HepG2 (cell line): ENCODE measurements around the gene IFIH1. TPM values are rescaled to one million over a fixed set of nuclear protein-coding genes. Genes with fewer than 3 reads are reported as not detected.
A peak's percentile ranks its signal among the peaks of the same experiment; 100 is the strongest.

Experiments
- ATAC-seq: fragments of 200-7000 bp; cut with Tn5 transposase; 3 replicates; pipeline ENCODE4 v1.9.1; 2020; ENCODE audit warnings: mild to moderate bottlenecking, moderate library complexity
- Bru-seq: library from RNA; stranded (reverse); fragments of 400-500 nt; gene quantifications from one replicate; lab custom pipeline; 2021; lab: Mats Ljungman, UMichigan
- BruChase-seq, 2 experiments: library from RNA; stranded (reverse); fragments of 400-500 nt; gene quantifications; one replicate each; lab custom pipeline; 2021; lab: Mats Ljungman, UMichigan
- BruUV-seq: library from RNA; stranded (reverse); fragments of 400-500 nt; replicated peaks from 2 replicates; lab custom pipeline; 2021; lab: Mats Ljungman, UMichigan
- CTCF ChIA-PET: fragments of 300-600 bp; formaldehyde crosslinking; extraction: SDS; loops from one replicate; lab custom pipeline; 2021; ENCODE audit warnings: low total read pairs, inconsistent platforms, low intra/inter-chr PET ratio; lab: Yijun Ruan, JAX
- POLR2A ChIA-PET: fragments of 350-600 bp; sonication (Branson Sonifier 250); formaldehyde crosslinking; loops from one replicate; lab custom pipeline; 2020; ENCODE audit warnings: antibody characterized with exemption, inconsistent platforms; lab: Yijun Ruan, JAX
- DNase-seq: peaks from one replicate; pipeline ENCODE4 v3.0.0-alpha.2; 2015; ENCODE audit warnings: low spot score
- FAIRE-seq: peaks from 3 replicates; lab custom pipeline; 2011; peaks lifted over from hg19 to GRCh38; lab: Jason Lieb, UNC
- H2AFZ ChIP-seq: one replicate; pipeline ENCODE4 v1.6.1; 2011; ENCODE audit warnings: low read length, inconsistent platforms
- H3K27ac ChIP-seq: fragments of 300-600 bp; 3 replicates; pipeline ENCODE4 v1.8.0; 2011; ENCODE audit warnings: mixed run types, mild to moderate bottlenecking, mixed read lengths, low read length, inconsistent platforms; ENCODE audit not compliant: insufficient read depth; ENCODE audit errors: extremely low read length
- H3K27me3 ChIP-seq, 2 experiments: fragments of 200-600 bp in 1 of 2; 2 replicates in 1 of 2; 3 replicates in 1 of 2; pipeline versions ENCODE4 v1.6.0 to v1.8.0; 2011; ENCODE audit warnings: low read length in 2 of 2, mild to moderate bottlenecking in 2 of 2, moderate library complexity in 2 of 2, inconsistent platforms in 1 of 2; ENCODE audit not compliant: insufficient read depth in 2 of 2, control insufficient read depth in 1 of 2
- H3K36me3 ChIP-seq, 2 experiments: fragments of 200-600 bp in 1 of 2; replicated peaks in 1 of 2; 2 replicates in 1 of 2; 3 replicates in 1 of 2; pipeline versions ENCODE4 v1.5.1 to v1.8.0; 2011; ENCODE audit warnings: low read length in 2 of 2, inconsistent platforms in 1 of 2; ENCODE audit not compliant: insufficient read depth in 2 of 2, control insufficient read depth in 1 of 2
- H3K4me1 ChIP-seq: 2 replicates; pipeline ENCODE4 v1.5.1; 2012; ENCODE audit warnings: low read length, inconsistent platforms; ENCODE audit not compliant: insufficient read depth
- H3K4me2 ChIP-seq: 2 replicates; pipeline ENCODE4 v1.6.0; 2011; ENCODE audit warnings: low read depth, low read length, inconsistent platforms
- H3K4me3 ChIP-seq, 3 experiments: fragments of 200-600 bp in 1 of 3; sonication (generic), shearing (Covaris generic) in 1 of 3; replicated peaks in 1 of 3; 2 replicates each; pipeline ENCODE4 v1.5.1; 2011 to 2016; ENCODE audit warnings: low read length in 3 of 3, inconsistent platforms in 2 of 3, low read depth in 2 of 3, mild to moderate bottlenecking in 2 of 3, control low read depth in 1 of 3, mixed read lengths in 1 of 3; ENCODE audit not compliant: insufficient read depth in 1 of 3
- H3K79me2 ChIP-seq: one replicate; pipeline ENCODE4 v1.6.1; 2011; ENCODE audit warnings: low read length, inconsistent platforms; ENCODE audit not compliant: insufficient read depth
- H3K9ac ChIP-seq: 2 replicates; pipeline ENCODE4 v1.6.0; 2011; ENCODE audit warnings: mild to moderate bottlenecking, low read depth, low read length, inconsistent platforms; ENCODE audit not compliant: insufficient read depth
- H3K9me3 ChIP-seq: 2 replicates; pipeline ENCODE4 v1.5.1; 2012; ENCODE audit warnings: mild to moderate bottlenecking, low read length
- H4K20me1 ChIP-seq: 2 replicates; pipeline ENCODE4 v1.6.0; 2011; ENCODE audit warnings: inconsistent platforms, mild to moderate bottlenecking, low read length, moderate library complexity; ENCODE audit not compliant: insufficient read depth
- FOXP1 ChIP-seq, 2 experiments: fragments of 450-650 bp in 1 of 2; IDR thresholded peaks; 2 replicates each; pipeline ENCODE4 v1.6.1; 2017 to 2018; ENCODE audit warnings: antibody characterized with exemption in 1 of 2
- HOXA7 ChIP-seq: sonication (generic); formaldehyde crosslinking; IDR thresholded peaks from 2 replicates; pipeline ENCODE4 v1.8.1; 2022; ENCODE audit warnings: mild to moderate bottlenecking, missing genetic modification reagents, moderate library complexity
- JUND ChIP-seq: sonication (generic); formaldehyde crosslinking; IDR thresholded peaks from 2 replicates; pipeline ENCODE4 v1.8.0; 2022; ENCODE audit warnings: mild to moderate bottlenecking, missing genetic modification reagents
- MED13 ChIP-seq: sonication (generic); formaldehyde crosslinking; IDR thresholded peaks from 2 replicates; pipeline ENCODE4 v1.5.0; 2020; ENCODE audit warnings: missing genetic modification reagents
- MYC ChIP-seq: sonication (generic); formaldehyde crosslinking; IDR thresholded peaks from 2 replicates; pipeline ENCODE4 v1.9.0; 2021; ENCODE audit warnings: missing genetic modification reagents, borderline replicate concordance
- NRL ChIP-seq: sonication (generic); formaldehyde crosslinking; IDR thresholded peaks from 2 replicates; pipeline ENCODE4 v1.5.0; 2020; ENCODE audit warnings: missing genetic modification reagents, mild to moderate bottlenecking, moderate library complexity, borderline replicate concordance
- PTBP1 ChIP-seq: fragments of 200-400 bp; formaldehyde crosslinking; IDR thresholded peaks from 2 replicates; pipeline ENCODE4 v1.6.1; 2018; ENCODE audit warnings: low read length, low read depth; ENCODE audit not compliant: poor library complexity, severe bottlenecking
- RFX3 ChIP-seq: IDR thresholded peaks from 2 replicates; pipeline ENCODE4 v1.6.1; 2016; ENCODE audit warnings: missing biosample characterization, missing genetic modification reagents
- ZFX ChIP-seq: sonication (generic); formaldehyde crosslinking; IDR thresholded peaks from 2 replicates; pipeline ENCODE4 v1.4.0; 2020; ENCODE audit warnings: mild to moderate bottlenecking, low read depth, missing genetic modification reagents, moderate library complexity
- ZNF30 ChIP-seq: sonication (generic); formaldehyde crosslinking; IDR thresholded peaks from 2 replicates; pipeline ENCODE4 v1.5.0; 2020; ENCODE audit warnings: mild to moderate bottlenecking, missing genetic modification reagents
- ZNF343 ChIP-seq: sonication (generic); formaldehyde crosslinking; IDR thresholded peaks from 2 replicates; pipeline ENCODE4 v1.4.0; 2020; ENCODE audit warnings: mild to moderate bottlenecking, missing genetic modification reagents
- ZNF577 ChIP-seq: sonication (generic); formaldehyde crosslinking; IDR thresholded peaks from 2 replicates; pipeline ENCODE4 v1.4.0; 2020; ENCODE audit warnings: mild to moderate bottlenecking, low read depth, missing genetic modification reagents, borderline replicate concordance
- ZNF652 ChIP-seq: IDR thresholded peaks from 2 replicates; pipeline ENCODE4 v1.6.1; 2016; ENCODE audit warnings: low read depth, borderline replicate concordance
- ZNF768 ChIP-seq: sonication (generic); formaldehyde crosslinking; IDR thresholded peaks from 2 replicates; pipeline ENCODE4 v1.4.0; 2020; ENCODE audit warnings: missing genetic modification reagents
- WGBS: methylation state at CpG from one replicate; pipeline ENCODE4 v1.1.6; 2017; ENCODE audit warnings: low lambda C conversion rate; 5-methylcytosine and 5-hydroxymethylcytosine counted together
- in situ Hi-C: cut with HindIII; loops from 2 replicates; pipeline ENCODE4 v1.10.0; 2017; ENCODE audit warnings: low pct_unique_long_range_greater_than_20kb; ENCODE audit not compliant: extremely low pct_ligation_motif_present
- intact Hi-C: fragments of 100-400 bp; cut with micrococcal nuclease; formaldehyde crosslinking; loops from one replicate; pipeline ENCODE4 v1.10.0; 2022; ENCODE audit not compliant: unreplicated experiment
- long read RNA-seq, 2 experiments: library from RNA in 1 of 2; library from polyadenylated mRNA in 1 of 2; stranded (forward) in 1 of 2; unstranded in 1 of 2; transcript quantifications; one replicate each; pipeline ENCODE4 v2.0.0, GENCODE V29; 2019 to 2022
- polyA minus RNA-seq, 3 experiments: library from RNA; depleted of rRNA, polyadenylated mRNA; stranded (reverse); fragments of >200 nt; gene quantifications; 2 replicates each; pipeline ENCODE4 v1.2.3, GENCODE V29; 2011; ENCODE audit warnings: low replicate concordance in 1 of 3
- polyA plus RNA-seq, 8 experiments: library from polyadenylated mRNA; depleted of rRNA in 3 of 8; stranded (reverse) in 7 of 8; unstranded in 1 of 8; fragments of >200 nt; fragmentation: Illumina TruSeq in 4 of 8; extraction: Trizol in 4 of 8; gene quantifications; 2 replicates each; pipeline versions ENCODE4 v1.2.1 to v1.2.3, GENCODE V29; 2011 to 2016; ENCODE audit warnings: low read depth in 4 of 8, missing spikeins in 1 of 8, mixed read lengths in 1 of 8; ENCODE audit not compliant: insufficient read depth in 1 of 8
- total RNA-seq, 5 experiments: library from RNA; depleted of rRNA; stranded (reverse); fragments of >200 nt; fragmentation: Illumina TruSeq; extraction: Trizol; gene quantifications; 2 replicates each; pipeline ENCODE4 v1.2.3, GENCODE V29; 2016; ENCODE audit warnings: low read depth in 1 of 5
- TF ChIP-seq, protein P1 (sequence below): IDR thresholded peaks from 2 replicates; pipeline ENCODE4 v1.6.1; 2012; ENCODE audit warnings: low read length, improper control_type of control experiment

The IFIH1 gene
- total RNA-seq (2016; rRNA removed; fragmentation: Illumina TruSeq; extraction: Trizol), result 11.5 and 15.0 TPM in 2 replicates
- total RNA-seq (2016; cell fraction: cytosol; rRNA removed; fragmentation: Illumina TruSeq; extraction: Trizol; ENCODE audit: low read depth), result 1.0 and 2.0 TPM in 2 replicates
- total RNA-seq (2016; cell fraction: insoluble cytoplasmic fraction; rRNA removed; fragmentation: Illumina TruSeq; extraction: Trizol), result 11.9 and 16.4 TPM in 2 replicates
- total RNA-seq (2016; cell fraction: membrane; rRNA removed; fragmentation: Illumina TruSeq; extraction: Trizol), result 3.8 and 4.4 TPM in 2 replicates
- total RNA-seq (2016; cell fraction: nucleus; rRNA removed; fragmentation: Illumina TruSeq; extraction: Trizol), result 12.6 and 15.3 TPM in 2 replicates
- 1.5 and 1.7 TPM in 2 replicates for polyA plus RNA-seq (2011; rRNA removed)
- 1.1 and 1.4 TPM in 2 replicates for polyA plus RNA-seq (2011; cell fraction: cytosol; rRNA removed)
- 3.1 and 3.6 TPM in 2 replicates for polyA plus RNA-seq (2011; cell fraction: nucleus; rRNA removed)
- 5.7 and 7.1 TPM in 2 replicates for polyA plus RNA-seq (2012)
- 0.53 and 0.81 TPM in 2 replicates for polyA plus RNA-seq (2016; cell fraction: cytosol; fragmentation: Illumina TruSeq; extraction: Trizol; ENCODE audit: low read depth)
- 16.1 and 16.9 TPM in 2 replicates for polyA plus RNA-seq (2016; cell fraction: insoluble cytoplasmic fraction; fragmentation: Illumina TruSeq; extraction: Trizol; ENCODE audit: low read depth)
- 1.4 and 1.9 TPM in 2 replicates for polyA plus RNA-seq (2016; cell fraction: membrane; fragmentation: Illumina TruSeq; extraction: Trizol; ENCODE audit: low read depth)
- 10.3 and 11.5 TPM in 2 replicates for polyA plus RNA-seq (2016; cell fraction: nucleus; fragmentation: Illumina TruSeq; extraction: Trizol; ENCODE audit: insufficient read depth, low read depth)
- 0.63 and 1.1 TPM in 2 replicates for polyA minus RNA-seq (2011; rRNA and poly(A)+ RNA removed; ENCODE audit: low replicate concordance)
- polyA minus RNA-seq (2011; cell fraction: cytosol; rRNA and poly(A)+ RNA removed), result 1.5 and 1.8 TPM in 2 replicates
- 8.1 and 12.3 TPM in 2 replicates for polyA minus RNA-seq (2011; cell fraction: nucleus; rRNA and poly(A)+ RNA removed)
- percentile 62 among the genes with signal in this experiment for Bru-seq, nascent RNA
- BruChase-seq, experiment 1, labeled RNA remaining after a 6-hour chase, result percentile 62 among the genes with signal in this experiment
- BruChase-seq, experiment 2, labeled RNA remaining after a 2-hour chase, result percentile 60 among the genes with signal in this experiment
- long read RNA-seq, experiment 1, partial matches to known transcripts, result 1 of 1 reads
- long read RNA-seq, experiment 1, other reads (novel, unspliced or antisense), result 0 of 1 reads
- long read RNA-seq, experiment 2, partial matches to known transcripts, result 2 of 3 reads
- long read RNA-seq, experiment 2, other reads (novel, unspliced or antisense), result 0 of 3 reads

- peak; percentile 91 for DNase-seq
- no TSS peak for BruUV-seq
- ChIA-PET CTCF (interaction anchor here (0.8 to 0.9 kb wide), 2 partner anchors 15 to 17 kb away, joined by 3 to 4 read pairs; no protein-coding TSS in a partner anchor), POLR2A (interaction anchor here (1.0 to 2.9 kb wide), 6 partner anchors 10 to 264 kb away, joined by 3 to 20 read pairs (median 4); partner anchors contain the start of gene GCA)
- Histone ChIP-seq H3K4me2 (peak within 1 kb of the TSS; percentile 93), H3K4me3 (peak within 1 kb of the TSS; percentile 80 to 88 (median 83)), H3K9me3 (no peaks in the 10 kb centered on the region), H3K27me3 (no peaks in the 10 kb centered on the region; a peak in 1 of 5 replicates), H3K27ac (peak within 1 kb of the TSS; percentile 76), H3K4me1 (peaks cover 34% of the 10 kb centered on the region), H3K79me2 (no peaks in the 10 kb centered on the region), H4K20me1 (no peaks in the 10 kb centered on the region), H2AFZ (peak within 1 kb of the TSS; percentile 99), H3K36me3 (no peaks in the 10 kb centered on the region), H3K9ac (peak within 1 kb of the TSS; percentile 79)
- ATAC-seq, result peak; percentile 93
- in situ Hi-C loops, result loop anchor here (25.0 kb wide), 1 partner anchor 331 kb away; no protein-coding TSS in a partner anchor
- peak; percentile 90 for FAIRE-seq
- under 1% methylated on average over 28 of the region's 45 CpGs for whole genome bisulfite sequencing
- intact Hi-C loops, result loop anchor here (1.0 to 2.0 kb wide), 4 partner anchors 16 to 264 kb away; partner anchors contain the start of gene GCA
- TF ChIP-seq NRL (CRISPR knock-in tag) (no peak), RFX3 (no peak), ZNF577 (CRISPR knock-in tag) (no peak), ZNF343 (CRISPR knock-in tag) (no peak; the same call in 1 of the 2 replicates), HOXA7 (CRISPR knock-in tag) (no peak), MYC (CRISPR knock-in tag) (0 out of 2 replicates have a peak, but pooled peaks have one; percentile 25), ZFX (CRISPR knock-in tag) (peak; percentile 87), JUND (CRISPR knock-in tag) (no peak), ZNF652 (no peak), PTBP1 (peak; percentile 27), ZNF30 (CRISPR knock-in tag) (no peak), ZNF768 (peak; percentile 45; the same call in 1 of the 2 replicates), FOXP1 (IDR thresholded peaks at IDR 0.05) (no peak), FOXP1 (CRISPR knock-in tag; IDR thresholded peaks at IDR 0.05) (no peak), MED13 (CRISPR knock-in tag) (no peak)
- TF ChIP-seq, protein P1, sequence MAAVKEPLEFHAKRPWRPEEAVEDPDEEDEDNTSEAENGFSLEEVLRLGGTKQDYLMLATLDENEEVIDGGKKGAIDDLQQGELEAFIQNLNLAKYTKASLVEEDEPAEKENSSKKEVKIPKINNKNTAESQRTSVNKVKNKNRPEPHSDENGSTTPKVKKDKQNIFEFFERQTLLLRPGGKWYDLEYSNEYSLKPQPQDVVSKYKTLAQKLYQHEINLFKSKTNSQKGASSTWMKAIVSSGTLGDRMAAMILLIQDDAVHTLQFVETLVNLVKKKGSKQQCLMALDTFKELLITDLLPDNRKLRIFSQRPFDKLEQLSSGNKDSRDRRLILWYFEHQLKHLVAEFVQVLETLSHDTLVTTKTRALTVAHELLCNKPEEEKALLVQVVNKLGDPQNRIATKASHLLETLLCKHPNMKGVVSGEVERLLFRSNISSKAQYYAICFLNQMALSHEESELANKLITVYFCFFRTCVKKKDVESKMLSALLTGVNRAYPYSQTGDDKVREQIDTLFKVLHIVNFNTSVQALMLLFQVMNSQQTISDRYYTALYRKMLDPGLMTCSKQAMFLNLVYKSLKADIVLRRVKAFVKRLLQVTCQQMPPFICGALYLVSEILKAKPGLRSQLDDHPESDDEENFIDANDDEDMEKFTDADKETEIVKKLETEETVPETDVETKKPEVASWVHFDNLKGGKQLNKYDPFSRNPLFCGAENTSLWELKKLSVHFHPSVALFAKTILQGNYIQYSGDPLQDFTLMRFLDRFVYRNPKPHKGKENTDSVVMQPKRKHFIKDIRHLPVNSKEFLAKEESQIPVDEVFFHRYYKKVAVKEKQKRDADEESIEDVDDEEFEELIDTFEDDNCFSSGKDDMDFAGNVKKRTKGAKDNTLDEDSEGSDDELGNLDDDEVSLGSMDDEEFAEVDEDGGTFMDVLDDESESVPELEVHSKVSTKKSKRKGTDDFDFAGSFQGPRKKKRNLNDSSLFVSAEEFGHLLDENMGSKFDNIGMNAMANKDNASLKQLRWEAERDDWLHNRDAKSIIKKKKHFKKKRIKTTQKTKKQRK, result no peak
Measured at GRCh38 chr2:162318328-162319180, at the start of gene IFIH1. IFIH1 (minus strand) TSS chr2:162318684; CDS start chr2:162318307, 377 bp downstream.
